GM11168 (cell line): ENCODE measurements around the gene ROBO2.

Source experiments
- in situ Hi-C: fragments of 300-500 bp; cut with MboI; formaldehyde crosslinking; loops from one replicate; pipeline ENCODE4 v1.12.0; 2022; ENCODE audit warnings: low sequenced_read_pairs; ENCODE audit not compliant: unreplicated experiment

Gene ROBO2

DNA sequence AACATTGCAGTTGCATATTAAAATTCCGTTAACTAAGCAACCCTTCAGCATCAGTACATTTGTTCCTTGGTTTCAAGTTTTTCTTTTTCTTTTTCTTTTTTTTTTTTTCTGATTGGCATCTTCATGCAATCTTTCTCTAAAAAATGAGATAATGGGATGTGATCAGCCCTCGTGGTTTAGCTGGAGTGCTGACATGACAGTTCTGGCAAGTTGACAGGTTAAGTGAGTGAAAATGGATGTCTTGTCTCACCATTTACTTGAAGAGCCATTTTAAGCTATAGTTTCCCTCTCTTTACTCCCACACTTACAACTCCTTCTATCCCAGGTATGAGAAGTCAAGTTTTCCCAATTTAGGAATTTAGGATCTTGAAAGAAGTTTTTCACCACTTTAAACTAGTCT is 495.2 kb downstream of the ROBO2 start:
- in situ Hi-C loops = no loop called here

DNA sequence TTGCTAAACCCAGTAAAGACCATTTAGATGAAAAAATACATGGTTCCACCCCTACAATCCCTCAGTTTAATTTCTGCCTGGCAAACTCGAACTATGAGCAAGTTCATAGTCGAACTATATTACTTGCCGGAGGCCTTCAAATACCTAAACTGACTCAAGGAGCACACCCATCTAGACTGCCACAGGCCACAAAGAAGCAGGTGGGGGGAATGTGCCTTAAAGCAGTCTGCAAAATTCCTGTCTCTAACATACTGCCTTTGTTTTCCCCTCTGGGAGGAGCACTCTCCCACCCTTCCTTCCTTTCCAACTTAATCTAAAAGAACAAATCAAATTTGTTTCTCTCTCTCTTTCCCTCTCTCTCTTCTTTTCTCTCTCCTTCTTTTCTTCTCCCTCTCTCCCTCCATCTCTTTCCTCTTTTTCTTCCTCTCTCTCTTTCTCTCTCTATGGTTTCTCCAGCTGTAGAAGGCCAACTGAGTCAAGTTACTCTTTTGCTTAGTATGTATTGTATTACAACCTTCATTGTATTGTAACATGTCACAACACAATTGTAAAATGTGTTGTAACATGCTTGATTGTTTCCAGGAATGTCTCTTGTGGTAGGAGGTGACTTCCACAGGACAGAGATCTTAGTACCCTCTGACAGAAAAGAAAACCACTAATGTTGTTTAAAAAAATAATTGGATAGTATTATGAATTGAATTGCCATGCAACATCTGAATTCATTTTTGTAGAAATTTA is 496.3 kb downstream of the ROBO2 start:
- in situ Hi-C loops = no loop called here

- in situ Hi-C loops = no loop called here
These were observed 499.1 kb downstream of the ROBO2 start for GRCh38 chr3:77539014-77539413.

GRCh38 chr3:77539677-77540076 is 499.8 kb downstream of the ROBO2 start:
- in situ Hi-C loops = no loop called here

DNA sequence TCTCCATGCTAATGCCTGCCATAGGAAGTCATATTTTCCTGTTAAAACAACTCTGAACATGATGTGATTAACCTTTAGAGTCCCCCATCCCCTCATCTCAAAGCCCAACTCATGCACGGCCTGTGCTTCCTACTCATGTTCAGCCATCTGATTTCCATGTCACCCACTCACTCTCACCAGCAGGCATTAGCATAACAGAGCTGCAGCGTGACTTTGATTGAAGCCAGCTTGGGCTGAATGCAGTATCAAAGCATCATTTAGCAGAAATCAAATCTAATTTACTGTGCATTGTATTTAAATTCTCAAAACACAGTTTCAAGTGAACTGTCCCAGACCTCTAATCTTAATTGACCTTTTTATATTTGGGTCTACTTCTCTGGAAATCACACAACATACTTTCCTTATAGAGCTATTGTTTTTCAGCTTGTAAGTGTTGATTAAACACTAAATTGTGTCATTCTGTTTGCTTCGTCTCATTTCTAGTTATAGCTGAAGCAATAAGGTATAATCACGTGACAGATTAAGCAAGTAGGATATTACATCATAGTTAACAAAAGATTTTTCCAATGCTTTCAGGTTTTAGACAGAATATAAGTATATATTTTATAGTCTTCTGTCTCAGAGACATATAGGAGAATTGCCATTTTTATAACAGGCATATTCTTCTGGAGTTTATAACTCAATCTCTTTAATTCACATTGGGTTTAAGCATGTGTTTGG is 501.5 kb downstream of the ROBO2 start:
- in situ Hi-C loops = no loop called here

GRCh38 chr3:77546246-77546645 is 506.3 kb downstream of the ROBO2 start:
- in situ Hi-C loops = no loop called here

DNA sequence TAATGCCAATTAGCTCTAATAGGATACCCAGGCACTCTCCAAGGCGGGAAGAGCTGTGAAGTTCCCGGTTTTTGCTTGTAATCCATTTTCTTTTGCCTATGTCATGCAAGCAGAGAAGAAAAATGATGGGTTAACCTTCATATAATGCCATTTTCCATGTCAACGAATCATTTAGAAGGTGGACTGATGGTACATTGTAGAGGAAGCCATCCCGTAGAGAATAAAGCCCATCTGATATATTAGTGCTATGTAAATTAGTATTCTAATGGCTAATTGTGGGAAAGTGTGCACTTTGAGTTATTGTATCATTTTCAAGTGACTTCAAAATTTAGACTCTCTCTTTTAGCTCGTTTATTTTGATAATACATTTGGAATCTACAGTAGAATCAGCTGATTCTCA is 509.1 kb downstream of the ROBO2 start:
- in situ Hi-C loops = no loop called here

DNA sequence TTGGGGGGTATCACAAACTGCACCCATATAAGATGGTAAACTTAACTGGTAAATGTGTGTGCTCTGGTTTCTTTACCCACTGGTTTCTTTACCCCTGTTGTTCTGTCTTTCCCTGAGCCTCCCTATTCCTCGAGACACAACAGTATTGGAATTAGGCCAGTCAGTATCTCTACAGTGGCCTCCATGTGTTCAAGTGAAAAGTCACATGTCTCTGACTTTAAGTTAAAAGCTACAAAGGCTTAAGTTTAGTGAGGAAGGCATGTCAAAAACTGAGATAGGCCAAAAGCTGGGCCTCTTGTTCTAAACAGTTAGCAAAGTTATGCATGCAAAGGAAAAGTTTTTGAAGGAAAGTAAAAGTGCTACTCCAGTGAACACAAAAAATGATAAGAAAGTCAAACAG is 513.3 kb downstream of the ROBO2 start:
- in situ Hi-C loops = no loop called here

- in situ Hi-C loops = no loop called here
These were observed 522.2 kb downstream of the ROBO2 start for GRCh38 chr3:77562089-77562488.

DNA sequence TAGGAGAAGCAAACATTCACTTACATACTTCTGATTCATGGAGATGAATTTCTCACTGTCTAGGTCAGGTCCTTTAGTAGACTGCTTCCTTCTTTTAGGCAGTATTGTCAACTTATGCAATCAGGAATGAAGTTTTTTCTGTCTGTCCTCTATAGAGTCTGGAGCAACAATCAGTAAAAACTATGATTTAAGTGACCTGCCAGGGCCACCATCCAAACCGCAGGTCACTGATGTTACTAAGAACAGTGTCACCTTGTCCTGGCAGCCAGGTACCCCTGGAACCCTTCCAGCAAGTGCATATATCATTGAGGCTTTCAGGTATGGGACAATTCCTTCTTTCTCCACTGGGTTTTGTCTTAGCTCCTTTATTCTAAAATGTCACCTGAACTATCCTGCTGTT is 523.1 kb downstream of the ROBO2 start:
- in situ Hi-C loops = no loop called here

DNA sequence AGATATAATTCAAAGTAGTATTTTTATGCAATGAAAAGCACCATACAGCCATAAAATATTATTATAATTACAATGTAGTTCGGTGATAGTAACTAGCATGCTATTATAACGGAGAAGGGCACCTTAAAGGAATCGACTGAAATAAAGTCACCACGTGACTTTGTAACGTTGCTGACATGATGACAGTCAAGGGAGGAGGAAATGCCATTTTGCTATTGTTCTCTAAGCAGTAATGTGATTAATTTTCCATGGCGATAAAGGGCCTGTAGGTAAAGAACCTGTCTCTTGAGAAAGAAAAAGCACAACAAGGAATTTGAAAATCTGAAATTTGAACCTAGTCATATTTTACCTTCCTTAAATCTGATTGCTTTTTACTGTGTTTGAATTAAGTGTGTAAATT is 526.2 kb downstream of the ROBO2 start:
- in situ Hi-C loops = no loop called here

DNA sequence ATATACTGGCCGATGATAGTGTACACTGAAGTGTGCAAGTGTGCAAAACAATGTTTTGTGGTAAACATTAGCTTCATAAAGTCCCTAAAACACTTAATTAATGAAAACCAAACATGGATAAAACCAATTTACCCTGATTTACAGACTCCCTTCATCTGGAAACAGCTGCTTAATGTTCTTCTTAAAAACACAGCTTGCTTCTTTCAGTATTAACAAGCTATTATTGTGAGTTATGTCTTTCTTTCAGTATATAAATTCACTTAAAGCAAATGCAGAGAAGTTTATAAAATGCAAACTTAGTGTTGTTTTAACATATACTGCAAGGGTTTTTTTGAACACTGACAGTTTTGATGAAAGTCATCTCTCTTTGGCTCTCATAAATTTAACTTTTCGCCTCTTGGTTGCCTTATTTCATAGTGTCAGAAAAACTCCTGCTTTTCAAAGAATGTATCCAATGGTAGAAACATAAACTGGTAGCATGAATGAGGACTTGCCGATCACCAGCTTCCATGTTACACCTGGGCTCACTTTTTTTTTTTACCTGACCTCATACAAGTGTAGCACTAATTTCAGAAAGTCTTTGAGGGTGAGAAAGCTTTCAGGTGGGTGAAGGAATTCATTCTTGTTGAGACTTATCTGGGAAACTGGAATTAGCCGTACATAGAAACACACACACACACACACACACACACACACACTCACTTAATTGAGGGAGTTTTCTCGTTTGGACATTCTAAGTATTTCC is 532.2 kb downstream of the ROBO2 start:
- in situ Hi-C loops = no loop called here

DNA sequence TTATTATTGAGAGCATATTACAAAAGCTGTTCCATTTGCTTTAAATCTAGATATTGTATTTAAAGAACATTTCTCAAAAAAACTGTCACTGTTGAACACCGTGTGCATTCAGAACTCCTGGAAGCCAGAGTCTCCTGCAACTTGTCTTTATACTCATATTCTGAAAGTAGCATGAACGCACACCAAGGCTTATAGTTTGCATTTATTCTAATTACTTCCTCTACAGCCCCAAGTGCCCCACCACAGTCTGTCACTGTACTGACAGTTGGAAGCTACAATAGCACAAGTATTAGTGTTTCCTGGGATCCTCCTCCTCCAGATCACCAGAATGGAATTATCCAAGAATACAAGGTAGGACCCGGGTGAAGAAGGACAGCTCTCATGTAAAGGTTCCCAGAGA is 537.4 kb downstream of the ROBO2 start:
- in situ Hi-C loops = no loop called here

DNA sequence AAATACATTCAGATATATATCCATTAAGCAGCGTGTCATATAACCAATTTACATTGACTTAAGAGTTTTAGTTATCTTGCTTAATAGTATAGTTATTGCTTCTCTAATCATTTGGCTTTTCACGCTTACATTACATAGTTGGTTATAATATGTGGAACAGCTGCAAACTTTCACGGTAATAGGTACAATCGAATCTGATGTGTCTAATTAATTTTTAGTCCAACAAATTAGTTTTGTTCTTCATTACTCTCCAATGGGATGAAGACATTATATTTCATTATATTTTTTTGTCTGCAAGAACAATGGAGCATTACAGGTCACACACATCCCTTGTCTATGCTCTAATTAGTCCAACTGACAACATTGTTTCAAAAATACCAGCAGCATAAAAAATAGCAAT is 546.3 kb downstream of the ROBO2 start:
- in situ Hi-C loops = no loop called here

DNA sequence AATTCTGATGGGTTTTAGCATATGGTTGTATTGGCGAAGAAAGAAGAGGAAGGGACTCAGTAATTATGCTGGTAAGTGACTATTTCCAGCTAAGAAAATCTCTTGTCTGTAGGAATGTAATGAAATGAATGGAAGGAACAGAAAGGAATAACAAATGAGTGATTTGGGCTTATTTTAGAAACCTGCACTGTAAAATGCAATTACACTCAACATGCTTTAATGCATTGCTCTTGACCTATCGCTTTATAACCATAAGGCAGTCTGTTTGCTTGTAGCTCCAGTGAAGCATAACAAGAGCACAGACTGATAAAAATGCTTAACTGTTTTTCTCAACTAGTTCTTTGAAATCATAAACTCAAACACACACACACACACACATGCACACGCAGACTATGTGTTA is 549.0 kb downstream of the ROBO2 start:
- in situ Hi-C loops = no loop called here

DNA sequence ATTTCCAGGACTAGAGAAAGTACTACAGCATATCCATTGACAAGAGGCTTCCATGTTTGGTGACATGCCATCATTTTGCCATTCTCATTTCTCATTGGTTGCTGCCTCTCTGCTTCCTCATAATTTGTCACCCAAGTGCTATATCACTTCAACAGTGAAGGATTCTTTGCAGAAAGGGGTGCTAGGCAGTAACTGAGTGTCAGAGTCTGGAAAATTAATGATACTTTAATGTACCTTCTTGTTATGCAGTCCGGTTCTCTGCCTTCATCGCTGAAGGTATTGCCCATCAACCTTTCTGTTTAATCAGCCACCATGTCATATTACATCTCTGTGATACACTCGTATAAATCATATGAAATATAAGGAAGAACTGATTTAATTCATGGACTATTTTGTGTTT is 550.3 kb downstream of the ROBO2 start:
- in situ Hi-C loops = no loop called here

GRCh38 chr3:77595371-77595870 is 555.5 kb downstream of the ROBO2 start:
- in situ Hi-C loops = no loop called here

DNA sequence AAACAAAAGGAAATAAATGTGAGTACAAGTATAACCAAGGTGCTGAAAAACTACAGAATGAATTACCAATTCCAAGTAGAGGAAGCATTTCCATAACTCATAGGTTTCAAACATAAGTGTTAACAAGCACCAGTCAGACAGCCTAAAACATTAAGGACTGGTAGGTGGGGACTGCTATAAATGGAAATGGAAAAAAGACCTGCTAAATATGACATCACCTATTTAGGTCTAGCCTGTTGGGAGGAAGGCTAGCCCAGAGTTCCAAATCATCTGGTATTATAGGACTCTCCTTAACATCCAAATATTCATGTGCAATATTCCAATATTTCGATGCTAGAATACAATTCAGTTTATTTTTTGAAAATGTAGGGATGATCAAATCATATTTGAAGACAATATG is 560.0 kb downstream of the ROBO2 start:
- in situ Hi-C loops = no loop called here

GRCh38 chr3:77601823-77602415 is 562.0 kb downstream of the ROBO2 start:
- in situ Hi-C loops = no loop called here

- in situ Hi-C loops = no loop called here
These were observed 562.8 kb downstream of the ROBO2 start for GRCh38 chr3:77602722-77603121.

GRCh38 chr3:77605308-77605707 is 565.4 kb downstream of the ROBO2 start:
- in situ Hi-C loops = no loop called here
